BE2C (cell line): ENCODE measurements around the gene PCNP.
"Not testable (repeated sequence)": the region's sequence is repeated elsewhere in the genome, so short reads cannot be mapped to it uniquely, and the experiment has no call there.

Experiments used
- DNase-seq: peaks from one replicate; pipeline ENCODE4 v3.0.0-alpha.2; 2020
- H3K27me3 ChIP-seq: fragments of 250-450 bp; sonication (Bioruptor Pico); 2 replicates; pipeline ENCODE4 v1.5.1; 2020; ENCODE audit warnings: mild to moderate bottlenecking
- H3K36me3 ChIP-seq: fragments of 250-450 bp; sonication (Bioruptor Pico); 2 replicates; pipeline ENCODE4 v1.5.1; 2020; ENCODE audit warnings: mild to moderate bottlenecking
- H3K4me1 ChIP-seq: fragments of 250-450 bp; sonication (Bioruptor Pico); 2 replicates; pipeline ENCODE4 v1.5.1; 2020
- H3K4me3 ChIP-seq: 2 replicates; pipeline ENCODE4 v1.5.1; 2011; ENCODE audit warnings: low read depth, low read length
- H3K9me3 ChIP-seq: fragments of 250-450 bp; sonication (Bioruptor Pico); 2 replicates; pipeline ENCODE4 v1.5.1; 2020
- CTCF ChIP-seq: IDR thresholded peaks from 2 replicates; pipeline ENCODE4 v1.5.1; 2012; ENCODE audit warnings: mild to moderate bottlenecking, low read depth, low read length

The PCNP gene

GRCh38 chr3:101639280-101639963, 65.4 kb downstream of the PCNP start:
- no peaks in the 10 kb centered on the region for H3K27me3 ChIP-seq
- no peak overlapping the region for H3K4me3 ChIP-seq
- no peaks in the 10 kb centered on the region for H3K9me3 ChIP-seq
- no peak for DNase-seq
- TF ChIP-seq CTCF, result no peak
- no peaks in the 10 kb centered on the region for H3K36me3 ChIP-seq
- no peaks in the 10 kb centered on the region for H3K4me1 ChIP-seq

DNA sequence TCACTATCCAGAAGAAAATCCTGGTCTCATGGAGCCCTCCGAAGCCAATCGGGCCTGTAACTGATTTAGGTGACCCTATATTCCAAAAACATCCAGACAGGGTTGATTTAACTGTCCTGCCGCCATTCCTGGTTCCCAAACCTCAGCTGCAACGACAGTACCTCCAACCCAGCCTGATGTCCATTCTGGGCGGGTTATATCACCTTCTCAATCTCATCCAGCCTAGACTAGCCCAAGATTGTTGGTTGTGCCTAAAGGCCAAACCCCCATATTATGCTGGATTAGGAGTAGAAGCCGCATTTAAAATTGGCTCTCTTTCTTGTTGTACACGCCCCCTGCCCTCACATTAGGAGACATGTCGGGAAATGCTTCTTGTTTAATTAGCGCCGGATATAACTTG, 66.3 kb downstream of the PCNP start:
- no peaks in the 10 kb centered on the region for H3K27me3 ChIP-seq
- no peak for DNase-seq
- no peaks in the 10 kb centered on the region for H3K9me3 ChIP-seq
- no peak for TF ChIP-seq CTCF
- no peak overlapping the region for H3K4me3 ChIP-seq
- H3K4me1 ChIP-seq, result no peaks in the 10 kb centered on the region
- H3K36me3 ChIP-seq, result no peaks in the 10 kb centered on the region

DNA sequence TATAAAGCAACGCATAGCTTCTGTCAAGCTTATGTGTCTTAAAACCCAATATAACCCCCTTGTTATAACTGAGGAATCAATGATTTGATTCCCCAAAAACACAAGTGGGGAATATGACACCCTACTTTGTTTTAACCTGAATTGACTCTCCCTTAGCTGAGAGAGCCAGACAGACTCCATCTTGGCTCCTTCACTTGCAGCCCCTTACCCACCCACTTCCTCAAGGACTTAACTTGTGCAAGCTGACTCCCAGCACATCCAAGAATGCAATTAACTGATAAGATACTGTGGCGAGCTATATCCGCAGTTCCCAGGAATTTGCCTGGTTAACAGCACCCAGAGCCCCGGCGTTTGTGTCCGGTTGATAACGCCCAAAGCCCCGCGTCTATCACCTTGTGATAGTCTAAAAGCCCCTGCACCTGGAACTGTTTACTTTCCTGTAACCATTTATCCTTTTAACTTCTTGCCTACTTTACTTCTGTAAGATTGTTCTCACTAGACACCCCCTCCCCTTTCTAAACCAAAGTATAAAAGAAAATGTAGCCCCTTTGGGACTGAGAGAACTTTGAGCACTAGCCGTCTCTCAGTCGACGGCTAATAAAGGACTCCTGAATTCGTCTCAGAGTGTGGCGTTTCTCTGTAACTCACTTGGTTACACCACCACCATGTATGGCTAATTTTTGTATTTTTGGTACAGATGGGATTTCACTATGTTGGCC, 67.6 kb downstream of the PCNP start:
- H3K36me3 ChIP-seq, H3K4me1 ChIP-seq, H3K9me3 ChIP-seq, H3K27me3 ChIP-seq, H3K4me3 ChIP-seq, DNase-seq: not testable (repeated sequence)

- Histone ChIP-seq H3K4me3 (no peak overlapping the region), H3K9me3 (no peaks in the 10 kb centered on the region), H3K4me1 (no peaks in the 10 kb centered on the region), H3K27me3 (no peaks in the 10 kb centered on the region), H3K36me3 (no peaks in the 10 kb centered on the region)
- TF ChIP-seq CTCF, result no peak
- no peak for DNase-seq
Measured at GRCh38 chr3:101642441-101642840, 68.5 kb downstream of the PCNP start.

GRCh38 chr3:101643009-101643844, 69.2 kb downstream of the PCNP start:
- Histone ChIP-seq H3K36me3 (no peaks in the 10 kb centered on the region), H3K4me1 (no peaks in the 10 kb centered on the region), H3K27me3 (no peaks in the 10 kb centered on the region), H3K9me3 (no peaks in the 10 kb centered on the region), H3K4me3 (no peak overlapping the region)
- no peak for TF ChIP-seq CTCF
- DNase-seq, result no peak
